Mucosa of descending colon (tissue), 3 donors: ENCODE results near the gene ATP11B. TPM values are rescaled to one million over a fixed set of nuclear protein-coding genes. Genes with fewer than 3 reads are reported as not detected.

Experiments
- ATAC-seq: fragments of 200-7000 bp; cut with Tn5 transposase; one replicate; pipeline ENCODE4 v1.9.1; 2020; ENCODE audit warnings: mild to moderate bottlenecking, moderate library complexity
- DNase-seq, 3 donors: peaks; one replicate each; pipeline ENCODE4 v3.0.0-alpha.2; 2020
- H3K36me3 ChIP-seq: fragments of 200-600 bp; one replicate; pipeline ENCODE4 v1.8.0; 2021; ENCODE audit warnings: low read depth, mild to moderate bottlenecking
- H3K4me1 ChIP-seq: fragments of 200-600 bp; one replicate; pipeline ENCODE4 v1.8.0; 2021; ENCODE audit warnings: low read depth, mild to moderate bottlenecking
- H3K4me3 ChIP-seq: fragments of 200-600 bp; one replicate; pipeline ENCODE4 v1.8.0; 2021; ENCODE audit warnings: mild to moderate bottlenecking
- H3K9me3 ChIP-seq: fragments of 200-600 bp; one replicate; pipeline ENCODE4 v1.8.0; 2021; ENCODE audit warnings: mild to moderate bottlenecking
- intact Hi-C, 2 donors: fragments of 100-400 bp; cut with DNase I in 1 of 2; cut with micrococcal nuclease in 1 of 2; formaldehyde crosslinking; loops; one replicate each; pipeline versions ENCODE4 v1.11.0 to v1.11.1; 2022; cut with DNase I, micrococcal nuclease
- total RNA-seq, 3 donors: library from RNA; stranded (reverse); fragmentation: NEBNext Ultra II Directional in 2 of 3; extraction: Animal tissue kit (Norgen Biotek cat#: 25700) in 2 of 3; gene quantifications; one replicate each; pipeline versions ENCODE4 v1.2.1 to v1.2.4, GENCODE V29; 2021 to 2023
- TF ChIP-seq, protein P1 (sequence below): fragments of 200-600 bp; IDR thresholded peaks from one replicate; pipeline ENCODE4 v1.8.0; 2022; ENCODE audit warnings: antibody characterized with exemption, mild to moderate bottlenecking
- donor health status: DM: no; HTN: no; CAD: no; lungs with moderate emphysema.
- donor health status: DM: no; HTN: no; CAD: no.
- donor health status: DM: no; HTN: yes; CAD: no.

ATP11B gene
- total RNA-seq, 3 donors from 2014 or later: 100 to 107 (median 102) TPM

DNA sequence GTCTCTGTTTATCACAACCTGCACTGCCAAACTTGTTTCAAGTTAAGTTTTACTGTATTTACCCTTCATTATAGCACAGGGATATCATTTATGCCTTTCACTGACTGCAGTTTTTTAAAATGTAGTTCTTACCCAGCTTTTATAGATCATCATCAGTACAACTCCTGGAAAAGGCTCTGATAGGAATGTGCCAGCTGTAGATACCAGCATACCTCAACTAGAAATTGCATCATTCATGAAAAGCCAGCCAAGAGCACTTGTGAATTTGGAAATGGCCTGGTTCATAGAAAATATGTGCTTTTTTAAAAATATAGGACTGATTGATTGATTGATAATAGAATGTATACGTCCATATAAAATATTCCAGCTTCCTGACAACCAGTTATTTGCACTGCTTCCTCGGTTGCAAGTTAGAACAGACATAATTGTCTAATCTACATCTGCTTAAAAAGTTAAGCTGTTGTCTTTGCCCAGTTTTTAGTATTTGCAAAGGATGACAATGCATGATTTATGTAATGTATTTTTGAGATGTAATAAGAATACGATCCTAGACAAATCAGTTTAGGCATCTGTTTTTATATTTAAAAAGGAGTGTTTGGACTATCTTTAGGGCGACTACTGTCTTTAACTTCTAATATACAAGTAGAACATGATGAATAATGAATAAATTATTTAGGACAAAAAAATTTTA lies 128.5 kb downstream of the ATP11B start:
- intact Hi-C loops: no loop called here
- Histone ChIP-seq H3K36me3 (no peaks in the 10 kb centered on the region), H3K4me1 (no peaks in the 10 kb centered on the region), H3K4me3 (no peak overlapping the region), H3K9me3 (no peaks in the 10 kb centered on the region)
- TF ChIP-seq, protein P1, sequence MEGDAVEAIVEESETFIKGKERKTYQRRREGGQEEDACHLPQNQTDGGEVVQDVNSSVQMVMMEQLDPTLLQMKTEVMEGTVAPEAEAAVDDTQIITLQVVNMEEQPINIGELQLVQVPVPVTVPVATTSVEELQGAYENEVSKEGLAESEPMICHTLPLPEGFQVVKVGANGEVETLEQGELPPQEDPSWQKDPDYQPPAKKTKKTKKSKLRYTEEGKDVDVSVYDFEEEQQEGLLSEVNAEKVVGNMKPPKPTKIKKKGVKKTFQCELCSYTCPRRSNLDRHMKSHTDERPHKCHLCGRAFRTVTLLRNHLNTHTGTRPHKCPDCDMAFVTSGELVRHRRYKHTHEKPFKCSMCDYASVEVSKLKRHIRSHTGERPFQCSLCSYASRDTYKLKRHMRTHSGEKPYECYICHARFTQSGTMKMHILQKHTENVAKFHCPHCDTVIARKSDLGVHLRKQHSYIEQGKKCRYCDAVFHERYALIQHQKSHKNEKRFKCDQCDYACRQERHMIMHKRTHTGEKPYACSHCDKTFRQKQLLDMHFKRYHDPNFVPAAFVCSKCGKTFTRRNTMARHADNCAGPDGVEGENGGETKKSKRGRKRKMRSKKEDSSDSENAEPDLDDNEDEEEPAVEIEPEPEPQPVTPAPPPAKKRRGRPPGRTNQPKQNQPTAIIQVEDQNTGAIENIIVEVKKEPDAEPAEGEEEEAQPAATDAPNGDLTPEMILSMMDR: no peak
- ATAC-seq: no peak
- no peak for DNase-seq

DNA sequence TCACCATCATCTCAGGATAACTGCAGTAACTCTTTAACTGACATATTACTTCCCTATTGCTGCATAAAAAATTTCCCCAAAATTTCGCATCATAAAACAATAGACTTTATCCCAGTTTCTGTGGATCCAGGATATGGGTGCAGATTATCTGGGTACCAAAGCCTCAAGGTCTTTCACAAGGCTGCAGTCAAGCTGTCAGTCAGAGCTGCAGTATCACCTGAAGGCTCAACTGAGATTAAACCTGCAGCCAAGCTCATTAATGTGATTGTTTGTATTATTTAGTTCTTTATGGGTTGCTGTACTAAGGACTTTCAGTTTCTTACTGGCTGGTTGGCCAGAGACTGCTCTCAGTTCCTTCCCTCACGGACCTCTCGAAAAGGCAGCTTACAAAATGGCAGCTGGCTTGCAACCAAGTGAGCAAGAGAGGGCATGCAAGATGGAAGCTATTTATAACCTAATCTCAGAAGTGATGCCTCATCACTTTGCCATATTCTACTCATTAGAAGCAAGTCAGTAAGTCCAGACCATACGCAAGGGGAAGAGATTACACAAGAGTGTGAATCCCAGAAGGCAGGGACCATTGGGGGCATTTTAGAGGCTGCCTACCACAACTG lies 132.1 kb downstream of the ATP11B start:
- no peaks in the 10 kb centered on the region for H3K4me1 ChIP-seq
- intact Hi-C loops: no loop called here
- H3K9me3 ChIP-seq: no peaks in the 10 kb centered on the region
- TF ChIP-seq, protein P1: no peak
- peak; percentile 30 for ATAC-seq
- no peaks in the 10 kb centered on the region for H3K36me3 ChIP-seq
- H3K4me3 ChIP-seq: no peak overlapping the region
- peak in 1 of 3 donors; percentile 11 for DNase-seq

DNA sequence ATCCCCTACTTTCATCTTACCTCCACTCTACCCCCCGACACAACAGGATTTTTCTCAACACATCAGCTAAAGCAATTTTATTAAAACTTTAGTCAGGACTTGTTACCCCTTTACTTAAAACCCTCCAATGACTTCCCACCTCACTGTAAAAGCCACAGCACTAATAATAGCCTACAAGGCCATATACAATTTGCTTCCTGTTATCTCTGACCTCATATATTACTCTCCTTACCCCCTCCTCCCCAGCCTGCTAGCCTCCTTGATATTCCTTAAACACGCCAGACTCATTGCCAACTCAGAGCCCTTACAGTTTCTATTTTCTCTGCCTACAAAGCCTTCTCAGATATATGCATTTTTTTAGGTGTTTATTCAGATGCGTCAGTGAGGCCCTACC lies 132.6 kb downstream of the ATP11B start:
- Histone ChIP-seq H3K9me3 (no peaks in the 10 kb centered on the region), H3K4me3 (no peak overlapping the region), H3K36me3 (no peaks in the 10 kb centered on the region), H3K4me1 (no peaks in the 10 kb centered on the region)
- DNase-seq (no peak), ATAC-seq (no peak)
- TF ChIP-seq, protein P1: no peak
- intact Hi-C loops: no loop called here

DNA sequence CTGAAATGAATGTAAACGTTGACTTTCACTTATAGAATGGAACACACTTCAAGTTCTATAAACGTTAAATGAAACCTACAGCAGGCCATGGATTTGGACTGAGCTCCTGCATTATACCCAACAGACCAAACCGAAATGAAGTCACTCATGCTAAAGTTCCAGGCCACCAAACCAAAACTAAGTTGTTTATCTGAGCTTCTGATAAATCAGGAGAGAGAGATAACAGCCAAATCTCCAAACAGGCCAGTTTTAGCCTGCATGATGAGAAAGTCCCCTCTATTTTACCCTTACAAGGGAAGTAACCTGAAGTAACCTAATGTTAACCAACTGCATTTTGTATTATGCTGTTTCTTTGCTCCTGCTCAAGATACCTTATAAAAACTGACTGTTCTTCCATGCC lies 142.5 kb downstream of the ATP11B start:
- intact Hi-C loops: no loop called here
- Histone ChIP-seq H3K4me3 (no peak overlapping the region), H3K9me3 (peaks cover 8% of the 10 kb centered on the region), H3K4me1 (no peaks in the 10 kb centered on the region), H3K36me3 (no peaks in the 10 kb centered on the region)
- ATAC-seq (no peak), DNase-seq (no peak)
- TF ChIP-seq, protein P1: no peak

DNA sequence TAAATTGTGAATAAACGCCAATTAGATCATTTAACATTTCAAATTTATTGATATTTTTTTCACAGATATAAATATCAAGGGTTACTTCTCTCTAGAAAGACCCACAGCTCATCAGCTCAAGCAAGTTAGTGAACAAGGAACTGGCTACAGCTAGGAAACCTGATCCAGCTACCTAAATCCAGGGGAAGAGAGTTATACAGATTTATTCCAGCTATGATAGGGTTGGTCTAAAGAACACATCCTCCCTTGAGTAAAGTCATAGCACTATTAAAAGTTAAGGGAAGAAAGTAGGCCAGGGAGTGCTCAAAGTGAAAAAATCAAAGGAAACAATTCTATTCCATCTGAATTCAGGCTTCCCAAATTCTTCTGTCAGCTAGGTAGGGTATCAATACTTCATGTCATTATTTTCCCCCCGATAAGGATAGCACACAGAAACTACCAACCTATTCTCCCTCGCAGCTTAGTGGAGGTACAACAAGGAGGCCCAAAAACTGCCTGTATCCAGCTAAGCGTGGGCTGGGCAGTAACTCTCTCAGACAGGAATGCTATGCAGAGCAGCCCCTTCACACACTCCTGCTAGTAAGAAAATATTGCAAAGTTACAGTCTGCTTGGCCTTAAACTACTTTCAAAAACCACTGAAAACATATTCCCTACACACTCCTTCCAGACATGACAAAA lies 143.1 kb downstream of the ATP11B start:
- TF ChIP-seq, protein P1: no peak
- H3K4me3 ChIP-seq: no peak overlapping the region
- intact Hi-C loops: no loop called here
- ATAC-seq (no peak), DNase-seq (no peak)
- no peaks in the 10 kb centered on the region for H3K4me1 ChIP-seq
- no peaks in the 10 kb centered on the region for H3K36me3 ChIP-seq
- H3K9me3 ChIP-seq: peaks cover 8% of the 10 kb centered on the region
